Stomach smooth muscle (tissue), 2 donors: Measurements from ENCODE around the gene ESRRG.

Experiments
- H3K27ac ChIP-seq: one replicate; pipeline ENCODE4 v1.7.0; 2013; ENCODE audit warnings: mild to moderate bottlenecking, low read length, inconsistent platforms
- H3K27me3 ChIP-seq, 2 donors: one replicate each; pipeline ENCODE4 v1.7.0; 2013; ENCODE audit warnings: low read length in 2 of 2; ENCODE audit not compliant: insufficient read depth in 2 of 2, control insufficient read depth in 1 of 2
- H3K36me3 ChIP-seq, 2 donors: one replicate each; pipeline ENCODE4 v1.7.0; 2013; ENCODE audit warnings: low read length in 2 of 2; ENCODE audit not compliant: control insufficient read depth in 2 of 2, insufficient read depth in 2 of 2
- H3K4me1 ChIP-seq: one replicate; pipeline ENCODE4 v1.7.0; 2013; ENCODE audit warnings: low read length; ENCODE audit not compliant: control insufficient read depth, insufficient read depth
- H3K4me3 ChIP-seq, 2 donors: one replicate each; pipeline ENCODE4 v1.7.0; 2013; ENCODE audit warnings: low read length in 2 of 2
- H3K9ac ChIP-seq, 2 donors: one replicate each; pipeline ENCODE4 v1.7.0; 2013; ENCODE audit warnings: low read length in 2 of 2, mild to moderate bottlenecking in 1 of 2
- H3K9me3 ChIP-seq, 2 donors: one replicate each; pipeline ENCODE4 v1.7.0; 2013; ENCODE audit warnings: low read length in 2 of 2; ENCODE audit not compliant: control insufficient read depth in 2 of 2
- donor health status: healthy.
- donor health status: Pancreatic carcinoma.

ESRRG gene

DNA sequence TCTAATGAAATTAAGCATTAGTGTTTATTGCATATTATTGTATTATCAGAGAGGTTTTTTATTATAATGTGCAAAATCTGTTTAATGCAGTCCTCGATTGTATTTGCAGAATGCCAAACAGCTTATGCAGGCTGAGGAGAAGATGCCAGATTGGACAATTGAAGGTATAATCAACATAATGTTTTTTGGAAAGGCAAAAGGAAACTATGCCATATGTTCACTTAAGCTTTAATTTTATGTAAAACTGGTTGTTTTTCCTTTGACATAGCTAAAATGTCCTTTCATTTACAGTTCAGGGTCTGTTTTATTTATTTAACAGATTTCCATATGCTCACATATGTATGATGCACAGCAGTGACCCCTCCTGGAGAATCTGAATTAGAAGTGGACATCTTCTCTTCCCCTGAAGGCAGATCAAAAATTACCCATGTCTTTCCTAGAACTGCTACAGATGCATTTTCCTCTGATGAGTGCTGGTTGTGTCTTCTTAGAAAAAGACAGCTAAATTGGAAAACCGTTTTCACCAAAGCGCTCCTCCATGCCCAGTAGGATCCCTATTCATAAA is 156.5 kb downstream of the ESRRG start:
- H3K4me1 ChIP-seq: no peaks in the 10 kb centered on the region
- no peaks in the 10 kb centered on the region for H3K9me3 ChIP-seq

DNA sequence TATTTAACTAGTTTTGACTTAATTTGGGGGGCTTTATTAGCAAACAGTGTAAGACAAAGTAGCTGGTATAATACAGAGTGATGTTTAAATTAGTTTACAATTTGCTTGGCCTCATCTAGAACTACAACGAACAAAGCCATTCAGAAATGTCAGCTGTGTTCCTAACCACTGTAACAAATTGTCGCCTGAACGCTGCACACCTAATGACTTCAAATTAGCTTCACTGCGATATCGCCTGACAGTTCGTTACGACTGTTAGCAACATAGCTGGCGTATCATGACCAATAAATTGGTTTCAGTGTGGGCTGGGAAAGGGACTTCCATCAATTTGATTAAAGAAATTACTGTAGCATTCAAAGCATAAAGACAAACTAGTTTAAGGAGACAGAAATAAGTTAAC is 160.1 kb downstream of the ESRRG start:
- Histone ChIP-seq H3K36me3 (no peaks in the 10 kb centered on the region), H3K9me3 (no peaks in the 10 kb centered on the region), H3K4me1 (no peaks in the 10 kb centered on the region), H3K4me3 (no peak overlapping the region), H3K27me3 (no peaks in the 10 kb centered on the region), H3K27ac (no peak overlapping the region), H3K9ac (no peak overlapping the region)

More for the DNA sequence above, 156.5 kb downstream of the ESRRG start:
- Histone ChIP-seq H3K27me3 (no peaks in the 10 kb centered on the region), H3K27ac (no peak overlapping the region), H3K36me3 (no peaks in the 10 kb centered on the region), H3K4me3 (no peak overlapping the region), H3K9ac (no peak overlapping the region)

DNA sequence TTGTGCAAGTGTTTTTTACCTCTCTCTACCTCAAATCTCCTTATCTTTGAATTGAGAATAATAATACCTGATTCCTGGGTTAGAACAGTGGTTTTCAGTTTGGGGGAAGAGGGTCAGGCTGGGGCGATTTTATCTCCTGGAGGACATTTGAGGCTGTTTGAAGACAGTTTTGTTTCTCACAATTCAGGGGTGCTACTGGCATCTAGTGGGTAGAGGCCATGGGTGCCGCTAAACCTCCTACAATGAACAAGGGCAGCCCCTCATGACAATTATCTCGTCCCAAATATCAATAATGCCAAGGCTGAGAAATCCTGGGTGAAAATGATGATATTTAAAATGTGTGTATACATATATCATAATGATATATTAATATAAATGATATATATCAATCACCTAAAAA is 160.8 kb downstream of the ESRRG start:
- Histone ChIP-seq H3K36me3 (no peaks in the 10 kb centered on the region), H3K9me3 (no peaks in the 10 kb centered on the region), H3K27me3 (no peaks in the 10 kb centered on the region), H3K9ac (no peak overlapping the region), H3K4me3 (no peak overlapping the region), H3K4me1 (no peaks in the 10 kb centered on the region), H3K27ac (no peak overlapping the region)

DNA sequence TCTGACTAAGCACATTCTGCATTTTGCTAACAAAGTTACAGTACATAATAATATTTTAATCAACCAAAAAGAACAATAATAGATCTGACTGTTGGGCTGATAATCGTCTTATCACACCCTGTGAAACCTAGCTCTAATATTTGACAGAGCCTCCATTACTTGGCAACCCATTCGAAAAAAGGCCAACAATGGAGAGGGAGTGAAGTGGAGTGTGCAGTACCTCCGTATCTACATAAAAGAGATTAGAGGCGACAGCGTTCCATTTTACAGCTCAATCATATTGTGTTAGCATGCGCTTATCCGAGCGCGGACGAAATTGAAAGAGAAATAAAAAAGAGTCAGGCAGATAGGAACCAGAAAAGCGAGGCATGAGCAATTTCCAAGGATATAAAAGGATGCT is 162.7 kb downstream of the ESRRG start:
- Histone ChIP-seq H3K36me3 (no peaks in the 10 kb centered on the region), H3K4me1 (no peaks in the 10 kb centered on the region), H3K9me3 (no peaks in the 10 kb centered on the region), H3K4me3 (no peak overlapping the region), H3K9ac (no peak overlapping the region), H3K27me3 (no peaks in the 10 kb centered on the region), H3K27ac (no peak overlapping the region)

DNA sequence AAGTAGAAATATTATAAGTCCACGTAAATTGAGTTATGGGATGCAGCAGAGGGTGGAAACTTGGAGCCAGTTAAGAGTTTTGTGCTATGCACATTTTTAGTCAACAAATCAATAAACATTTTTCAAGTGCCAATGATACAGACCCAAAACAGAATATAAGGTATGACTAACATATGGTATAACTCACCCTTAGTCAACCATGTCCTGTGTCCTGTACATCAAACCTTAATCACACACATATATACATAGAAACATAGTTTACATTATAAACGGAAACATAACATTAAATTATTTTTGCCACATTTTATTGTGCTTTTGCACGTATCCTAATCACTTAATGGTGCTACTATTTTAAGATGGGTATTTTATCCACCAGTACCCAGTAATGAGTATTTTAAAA is 163.9 kb downstream of the ESRRG start:
- no peaks in the 10 kb centered on the region for H3K4me1 ChIP-seq
- H3K9ac ChIP-seq: no peak overlapping the region
- H3K4me3 ChIP-seq: no peak overlapping the region
- no peaks in the 10 kb centered on the region for H3K27me3 ChIP-seq
- H3K27ac ChIP-seq: no peak overlapping the region
- H3K9me3 ChIP-seq: no peaks in the 10 kb centered on the region
- no peaks in the 10 kb centered on the region for H3K36me3 ChIP-seq

GRCh38 chr1:216555653-216556052 is 167.6 kb downstream of the ESRRG start:
- H3K4me3 ChIP-seq: no peak overlapping the region
- H3K9me3 ChIP-seq: no peaks in the 10 kb centered on the region
- H3K9ac ChIP-seq: no peak overlapping the region
- no peaks in the 10 kb centered on the region for H3K27me3 ChIP-seq
- no peaks in the 10 kb centered on the region for H3K36me3 ChIP-seq
- H3K4me1 ChIP-seq: no peaks in the 10 kb centered on the region
- no peak overlapping the region for H3K27ac ChIP-seq

DNA sequence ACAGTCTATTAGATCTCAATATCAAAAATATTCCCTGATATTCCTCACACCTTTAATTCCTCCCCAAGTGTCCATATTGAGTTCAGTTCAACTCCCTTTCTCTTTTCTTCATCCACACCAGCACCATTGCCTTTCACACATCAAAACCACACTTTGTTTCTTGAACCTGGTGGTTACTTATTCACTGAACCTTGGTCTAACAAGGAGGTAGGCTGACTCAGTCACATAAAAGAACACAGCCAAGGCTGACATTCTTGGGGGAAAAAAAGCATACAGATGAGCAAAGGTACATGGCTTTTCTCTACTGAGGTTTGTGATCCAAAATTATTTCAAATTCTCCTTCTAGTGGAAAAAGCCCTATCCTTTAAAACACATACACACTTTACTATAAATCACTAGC is 168.3 kb downstream of the ESRRG start:
- no peaks in the 10 kb centered on the region for H3K27me3 ChIP-seq
- no peaks in the 10 kb centered on the region for H3K4me1 ChIP-seq
- H3K27ac ChIP-seq: no peak overlapping the region
- H3K4me3 ChIP-seq: no peak overlapping the region
- no peaks in the 10 kb centered on the region for H3K36me3 ChIP-seq
- no peaks in the 10 kb centered on the region for H3K9me3 ChIP-seq
- no peak overlapping the region for H3K9ac ChIP-seq

GRCh38 chr1:216553766-216554165 is 169.5 kb downstream of the ESRRG start:
- Histone ChIP-seq H3K27me3 (no peaks in the 10 kb centered on the region), H3K9ac (no peak overlapping the region), H3K27ac (no peak overlapping the region), H3K36me3 (no peaks in the 10 kb centered on the region), H3K4me1 (no peaks in the 10 kb centered on the region), H3K4me3 (no peak overlapping the region), H3K9me3 (no peaks in the 10 kb centered on the region)

DNA sequence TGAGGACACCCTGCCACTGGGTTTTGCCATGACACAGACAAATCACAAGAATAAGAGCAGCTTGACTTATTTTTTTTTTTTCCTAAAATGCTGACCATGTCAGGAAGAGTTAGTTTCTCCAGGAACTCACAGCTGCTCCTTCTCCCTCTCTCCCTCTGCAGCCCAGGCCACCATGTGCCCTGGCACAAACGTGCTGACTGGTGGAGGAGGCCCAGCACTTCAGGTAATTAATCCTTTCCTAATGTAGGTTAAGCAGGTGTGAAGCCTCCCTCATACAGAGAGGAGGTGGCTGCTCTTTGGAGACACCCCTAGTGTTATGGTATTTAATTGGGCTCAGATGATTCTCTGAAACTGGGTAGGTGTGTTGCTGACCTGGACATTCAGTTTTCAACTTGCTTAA is 170.2 kb downstream of the ESRRG start:
- Histone ChIP-seq H3K36me3 (no peaks in the 10 kb centered on the region), H3K27ac (no peak overlapping the region), H3K27me3 (no peaks in the 10 kb centered on the region), H3K9ac (no peak overlapping the region), H3K4me3 (no peak overlapping the region), H3K4me1 (no peaks in the 10 kb centered on the region), H3K9me3 (no peaks in the 10 kb centered on the region)

GRCh38 chr1:216549796-216550195 is 173.4 kb downstream of the ESRRG start:
- H3K27ac ChIP-seq: no peak overlapping the region
- no peaks in the 10 kb centered on the region for H3K4me1 ChIP-seq
- no peak overlapping the region for H3K9ac ChIP-seq
- H3K4me3 ChIP-seq: no peak overlapping the region
- H3K9me3 ChIP-seq: no peaks in the 10 kb centered on the region
- H3K36me3 ChIP-seq: no peaks in the 10 kb centered on the region
- H3K27me3 ChIP-seq: no peaks in the 10 kb centered on the region

DNA sequence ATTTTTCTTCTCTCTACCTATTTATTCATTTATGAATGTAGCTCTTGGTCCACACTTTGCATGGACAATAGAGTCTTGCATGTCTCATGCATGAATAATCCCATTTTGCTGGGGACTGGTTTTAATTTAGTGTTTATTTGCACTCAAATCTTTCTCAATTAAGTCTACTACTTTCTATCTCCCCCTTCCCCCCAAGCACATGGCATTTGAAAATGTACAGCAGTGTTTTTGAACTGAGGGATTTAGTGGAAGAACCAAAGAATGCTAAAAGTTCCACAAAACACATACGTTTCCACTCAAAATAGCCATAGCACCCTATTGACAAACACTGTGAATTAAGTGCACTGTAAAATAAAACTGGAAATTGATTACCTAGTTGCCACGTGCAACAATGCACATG is 180.5 kb downstream of the ESRRG start:
- Histone ChIP-seq H3K9me3 (no peaks in the 10 kb centered on the region), H3K36me3 (no peaks in the 10 kb centered on the region), H3K9ac (no peak overlapping the region), H3K4me3 (no peak overlapping the region), H3K4me1 (no peaks in the 10 kb centered on the region), H3K27ac (no peak overlapping the region), H3K27me3 (no peaks in the 10 kb centered on the region)
